Mesodermal cell (in vitro differentiated cells): Measurements from ENCODE around the gene STYX.

Source experiments
- H3K27ac ChIP-seq: 2 replicates; pipeline ENCODE4 v1.7.0; 2013; ENCODE audit warnings: mild to moderate bottlenecking, low read depth, low read length, moderate library complexity; ENCODE audit not compliant: severe bottlenecking
- H3K36me3 ChIP-seq: 2 replicates; pipeline ENCODE4 v1.7.1; 2013; ENCODE audit warnings: mild to moderate bottlenecking, low read length, moderate library complexity; ENCODE audit not compliant: control insufficient read depth, insufficient read depth
- H3K4me1 ChIP-seq: one replicate; pipeline ENCODE4 v1.7.1; 2013; ENCODE audit warnings: mild to moderate bottlenecking, low read length; ENCODE audit not compliant: insufficient read depth, control insufficient read depth, poor library complexity, severe bottlenecking
- H3K4me3 ChIP-seq: 2 replicates; pipeline ENCODE4 v1.7.0; 2013; ENCODE audit warnings: low read length, control low read depth, mild to moderate bottlenecking; ENCODE audit not compliant: insufficient read depth, poor library complexity, severe bottlenecking; ENCODE audit errors: extremely low read depth
- H3K9me3 ChIP-seq: 2 replicates; pipeline ENCODE4 v1.7.1; 2013; ENCODE audit warnings: mild to moderate bottlenecking, low read length, moderate library complexity; ENCODE audit not compliant: control insufficient read depth
- WGBS, 2 experiments: methylation state at CpG; one replicate each; pipeline ENCODE4 v1.1.5; 2013; ENCODE audit warnings: missing lambda C conversion rate in 2 of 2; ENCODE audit not compliant: insufficient coverage in 2 of 2; 5-methylcytosine and 5-hydroxymethylcytosine counted together

STYX gene

DNA sequence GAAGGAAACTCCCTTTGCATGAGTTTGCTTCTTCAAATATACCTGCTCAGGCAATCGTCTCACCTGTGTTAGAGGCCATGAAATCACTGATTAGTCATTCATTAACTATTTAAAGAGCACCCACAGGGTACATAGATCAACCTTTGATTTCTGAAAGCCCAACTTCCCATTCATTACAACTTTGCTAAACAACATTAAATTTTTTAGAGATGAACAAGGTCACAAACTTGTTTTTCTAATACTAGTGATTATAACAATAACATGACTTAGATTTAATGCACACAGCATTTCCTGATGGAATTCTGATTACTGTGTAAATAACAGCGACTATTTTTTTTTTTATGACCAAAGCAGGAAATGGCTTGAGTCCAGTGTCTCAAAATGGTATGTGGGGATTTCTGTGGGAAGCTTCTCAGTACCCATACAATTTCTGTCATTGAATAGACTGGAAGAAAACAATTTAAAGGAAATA lies 29.2 kb upstream of the STYX start:
- 25 to 75% methylated on average over 1 of the region's 2 CpGs for whole genome bisulfite sequencing, 2 experiments

DNA sequence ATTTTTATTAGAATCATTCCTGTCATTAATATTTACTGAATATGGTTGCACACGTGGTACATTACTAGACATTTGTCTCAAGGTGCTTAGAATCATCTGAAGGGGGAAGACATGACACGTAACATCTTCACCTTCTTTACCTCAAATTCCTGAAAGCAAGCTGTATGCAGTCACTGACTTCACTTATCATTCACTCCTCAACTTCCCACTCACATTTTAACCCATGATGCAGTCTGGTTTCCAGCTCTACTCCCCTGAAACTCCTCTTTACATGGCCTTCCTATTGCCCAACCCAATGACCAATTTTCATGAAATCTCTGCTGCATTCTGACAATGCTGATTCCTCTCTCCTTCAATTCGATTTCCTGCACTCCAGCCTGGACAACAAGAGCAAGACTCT lies 28.7 kb upstream of the STYX start:
- Histone ChIP-seq H3K27ac (no peak overlapping the region), H3K9me3 (no peaks in the 10 kb centered on the region), H3K4me1 (peaks cover 3% of the 10 kb centered on the region), H3K4me3 (no peak overlapping the region), H3K36me3 (no peaks in the 10 kb centered on the region)
- WGBS, 2 experiments: no CpG with 5 or more reads among the region's 3 CpGs

More for the DNA sequence above, 29.2 kb upstream of the STYX start:
- Histone ChIP-seq H3K36me3 (no peaks in the 10 kb centered on the region), H3K9me3 (no peaks in the 10 kb centered on the region), H3K4me3 (no peak overlapping the region), H3K27ac (no peak overlapping the region), H3K4me1 (no peaks in the 10 kb centered on the region)

- Histone ChIP-seq H3K9me3 (no peaks in the 10 kb centered on the region), H3K36me3 (no peaks in the 10 kb centered on the region), H3K27ac (no peak overlapping the region), H3K4me3 (no peak overlapping the region), H3K4me1 (peaks cover 7% of the 10 kb centered on the region)
- WGBS, 2 experiments: 89 to 94% methylated on average over 1 to 2 of the region's 3 CpGs
Observed at GRCh38 chr14:52703225-52703624, 26.7 kb upstream of the STYX start.

DNA sequence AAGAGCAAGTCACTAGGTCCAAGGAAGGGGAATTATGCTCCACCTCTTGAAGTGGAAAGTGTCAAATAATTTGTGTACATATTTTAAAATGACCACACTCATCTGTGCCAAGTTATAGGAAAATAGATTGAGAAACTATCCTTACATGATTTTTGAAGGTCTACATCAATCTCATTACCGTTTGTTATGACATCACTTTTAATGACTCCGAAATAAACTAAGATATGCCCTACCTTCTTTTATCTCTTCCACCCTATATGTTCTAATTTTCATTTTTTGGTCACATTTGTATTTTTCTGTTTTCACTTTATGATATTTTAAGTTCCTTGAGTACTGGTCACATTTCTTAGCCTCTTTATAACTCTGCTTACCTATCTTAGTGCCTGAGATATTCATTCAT lies 26.3 kb upstream of the STYX start:
- no peak overlapping the region for H3K27ac ChIP-seq
- peaks cover 7% of the 10 kb centered on the region for H3K4me1 ChIP-seq
- no peaks in the 10 kb centered on the region for H3K9me3 ChIP-seq
- WGBS, 2 experiments: no CpG with 5 or more reads among the region's 2 CpGs
- no peak overlapping the region for H3K4me3 ChIP-seq
- peaks cover 2% of the 10 kb centered on the region for H3K36me3 ChIP-seq

DNA sequence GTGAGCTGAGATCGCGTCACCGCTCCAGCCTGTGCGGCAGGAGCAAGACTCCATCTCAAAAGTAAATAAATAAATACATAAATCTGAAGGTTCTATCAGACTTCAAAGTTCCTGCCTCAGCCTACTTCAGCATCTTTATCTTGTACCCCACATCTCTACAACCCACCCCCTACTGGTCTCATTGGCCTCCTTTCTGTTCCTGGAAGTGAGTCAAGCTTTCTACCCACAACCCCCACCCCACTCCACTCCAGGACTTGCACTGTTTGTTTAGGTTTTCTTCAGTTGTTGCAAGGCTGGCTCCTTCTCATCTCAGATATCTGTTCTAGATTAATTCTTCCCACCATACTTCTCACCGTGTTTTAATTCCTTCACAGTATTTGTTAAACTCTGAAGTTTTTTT lies 23.7 kb upstream of the STYX start:
- Histone ChIP-seq H3K27ac (peak overlapping the region; percentile 85), H3K9me3 (no peaks in the 10 kb centered on the region), H3K4me1 (peaks cover 7% of the 10 kb centered on the region), H3K4me3 (peak overlapping the region; percentile 94), H3K36me3 (peaks cover 25% of the 10 kb centered on the region)
- no CpG with 5 or more reads among the region's 5 CpGs for WGBS, 2 experiments

DNA sequence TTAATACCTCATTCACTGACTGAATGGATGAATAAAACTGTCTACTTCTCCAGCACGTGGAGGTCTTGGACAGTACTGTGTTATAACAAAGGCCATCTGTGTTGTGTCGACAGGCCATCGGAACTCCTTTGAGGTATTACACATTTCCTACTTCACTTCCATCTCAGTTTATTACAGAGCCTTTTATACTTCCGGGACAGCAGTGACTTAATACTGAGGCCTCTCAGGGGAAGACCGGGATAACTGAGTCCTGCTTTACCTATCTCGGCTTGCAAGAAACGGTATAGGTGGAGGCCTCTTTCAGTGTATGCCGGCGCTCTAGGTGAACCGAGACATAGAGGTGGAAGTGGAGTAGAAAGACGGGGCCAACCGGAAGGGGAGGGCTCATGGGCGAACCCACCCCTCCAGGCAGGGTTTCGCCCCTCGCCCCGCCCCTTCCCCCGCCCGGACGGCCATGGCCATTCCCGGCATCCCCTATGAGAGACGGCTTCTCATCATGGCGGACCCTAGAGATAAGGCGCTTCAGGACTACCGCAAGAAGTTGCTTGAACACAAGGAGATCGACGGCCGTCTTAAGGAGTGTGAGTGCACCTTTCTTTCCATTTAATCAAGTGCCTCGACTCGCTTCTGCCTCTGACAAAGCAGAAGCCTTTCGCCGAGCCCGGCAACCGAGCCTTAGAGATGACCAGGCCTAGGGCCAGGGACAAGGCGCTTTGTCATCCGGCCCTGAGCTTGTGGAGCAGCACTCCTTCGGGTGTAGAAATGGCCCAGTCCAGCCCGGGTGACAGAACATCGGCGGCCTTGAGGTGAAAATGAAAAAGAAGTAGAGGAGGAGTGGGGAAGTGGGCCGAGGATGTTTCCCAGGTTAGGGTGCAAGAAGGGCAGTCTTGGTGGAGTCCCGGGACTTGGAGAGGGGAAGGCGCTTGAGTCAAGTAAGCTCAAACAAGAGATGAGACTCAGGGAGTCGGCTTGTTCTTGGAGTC lies 23.0 kb upstream of the STYX start, which contains the start of gene PSMC6:
Gene PSMC6 (plus strand): TSS at position 477 of the 983 bp plus-strand sequence. CDS start 20 bp downstream, at position 497.
- Histone ChIP-seq H3K4me3 (peak within 1 kb of the TSS; percentile 94), H3K9me3 (no peaks in the 10 kb centered on the region), H3K4me1 (peaks cover 7% of the 10 kb centered on the region), H3K27ac (peak within 1 kb of the TSS; percentile 85), H3K36me3 (peaks cover 32% of the 10 kb centered on the region)
- 5% methylated on average over 37 to 38 of the region's 43 CpGs for WGBS, 2 experiments

DNA sequence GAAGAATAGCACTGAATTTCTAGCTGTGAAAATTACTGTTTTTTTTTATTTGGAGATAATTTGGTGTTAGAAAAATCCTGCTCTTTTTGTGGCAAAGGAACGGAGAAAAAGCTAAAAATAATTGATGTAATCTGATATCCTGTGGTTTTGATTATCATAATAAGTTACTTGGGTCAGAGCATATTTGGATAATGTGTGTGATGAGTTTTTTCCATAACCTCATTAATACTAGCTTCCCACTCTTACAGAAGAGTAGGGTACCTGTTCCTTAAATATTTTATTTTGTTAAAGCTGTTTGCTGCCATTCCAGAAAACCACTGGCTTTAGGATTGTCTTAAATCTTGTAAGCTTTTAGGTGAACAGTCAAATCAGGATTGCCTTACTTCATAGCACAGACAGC lies 18.3 kb upstream of the STYX start:
- WGBS, 2 experiments: 86 to 100% methylated on average over 1 of the region's 1 CpG
- no peak overlapping the region for H3K27ac ChIP-seq
- H3K4me1 ChIP-seq: no peaks in the 10 kb centered on the region
- no peaks in the 10 kb centered on the region for H3K9me3 ChIP-seq
- no peak overlapping the region for H3K4me3 ChIP-seq
- peaks cover 75% of the 10 kb centered on the region for H3K36me3 ChIP-seq

GRCh38 chr14:52716155-52716554 lies 13.8 kb upstream of the STYX start:
- 100% methylated on average over 1 to 3 of the region's 6 CpGs for WGBS, 2 experiments
- H3K36me3 ChIP-seq: peaks cover 87% of the 10 kb centered on the region
- H3K4me3 ChIP-seq: no peak overlapping the region
- H3K9me3 ChIP-seq: no peaks in the 10 kb centered on the region
- no peaks in the 10 kb centered on the region for H3K4me1 ChIP-seq
- no peak overlapping the region for H3K27ac ChIP-seq

DNA sequence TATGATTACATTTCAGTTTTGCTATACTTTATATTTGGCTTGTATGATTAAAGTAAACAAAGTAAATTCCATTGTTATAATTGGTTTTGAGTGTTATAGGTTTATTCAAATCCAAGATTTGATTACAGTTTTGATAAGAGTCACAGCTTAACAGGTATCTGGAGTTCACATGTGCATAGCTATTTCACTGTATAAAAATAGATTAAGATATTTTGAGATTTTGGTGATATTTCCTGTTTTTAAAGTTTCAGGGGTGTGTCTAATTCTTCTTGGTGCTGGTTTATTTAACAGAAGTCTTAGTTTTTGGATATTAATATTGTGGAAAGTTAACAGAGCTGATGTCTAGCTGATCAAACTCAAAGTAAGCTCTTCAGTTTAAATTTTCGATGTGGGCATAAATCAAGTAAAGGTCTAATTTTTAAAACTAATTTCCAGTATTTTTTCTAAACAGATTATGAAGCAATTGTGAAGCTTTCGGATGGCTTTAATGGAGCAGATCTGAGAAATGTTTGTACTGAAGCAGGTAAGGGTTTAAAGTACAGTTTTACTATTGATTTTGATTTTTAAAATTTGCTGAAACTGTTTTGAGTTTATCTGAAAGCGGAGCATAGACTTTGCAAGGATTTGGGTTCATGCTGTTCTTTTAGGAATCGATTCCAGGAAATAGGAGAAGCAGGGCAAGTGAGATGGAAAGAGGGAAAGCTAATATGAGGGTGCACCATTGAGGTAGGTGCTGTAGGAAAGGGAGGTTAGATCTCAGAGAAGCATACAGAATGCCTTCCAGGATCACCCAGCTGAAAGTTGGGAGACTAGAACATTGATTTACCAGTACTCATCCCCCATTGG lies 6.2 kb upstream of the STYX start:
- Histone ChIP-seq H3K27ac (no peak overlapping the region), H3K9me3 (no peaks in the 10 kb centered on the region), H3K4me1 (no peaks in the 10 kb centered on the region), H3K36me3 (peaks cover 83% of the 10 kb centered on the region), H3K4me3 (no peak overlapping the region)
- WGBS, 2 experiments: 100% methylated on average over 3 of the region's 4 CpGs

GRCh38 chr14:52724360-52724644 lies 5.7 kb upstream of the STYX start:
- no peak overlapping the region for H3K4me3 ChIP-seq
- H3K9me3 ChIP-seq: no peaks in the 10 kb centered on the region
- no peaks in the 10 kb centered on the region for H3K4me1 ChIP-seq
- peaks cover 82% of the 10 kb centered on the region for H3K36me3 ChIP-seq
- no peak overlapping the region for H3K27ac ChIP-seq
